HepG2 (cell line): Measurements from ENCODE around the gene CARS2. TPM values are rescaled to one million over a fixed set of nuclear protein-coding genes. Genes with fewer than 3 reads are reported as not detected.

ENCODE experiments used
- ATAC-seq: fragments of 200-7000 bp; cut with Tn5 transposase; 3 replicates; pipeline ENCODE4 v1.9.1; 2020; ENCODE audit warnings: mild to moderate bottlenecking, moderate library complexity
- BruUV-seq: library from RNA; stranded (reverse); fragments of 400-500 nt; replicated peaks from 2 replicates; lab custom pipeline; 2021; lab: Mats Ljungman, UMichigan
- CTCF ChIA-PET: fragments of 300-600 bp; formaldehyde crosslinking; extraction: SDS; loops from one replicate; lab custom pipeline; 2021; ENCODE audit warnings: low total read pairs, inconsistent platforms, low intra/inter-chr PET ratio; lab: Yijun Ruan, JAX
- POLR2A ChIA-PET: fragments of 350-600 bp; sonication (Branson Sonifier 250); formaldehyde crosslinking; loops from one replicate; lab custom pipeline; 2020; ENCODE audit warnings: antibody characterized with exemption, inconsistent platforms; lab: Yijun Ruan, JAX
- DNase-seq: peaks from one replicate; pipeline ENCODE4 v3.0.0-alpha.2; 2015; ENCODE audit warnings: low spot score
- FAIRE-seq: peaks from 3 replicates; lab custom pipeline; 2011; peaks lifted over from hg19 to GRCh38; lab: Jason Lieb, UNC
- H2AFZ ChIP-seq: one replicate; pipeline ENCODE4 v1.6.1; 2011; ENCODE audit warnings: low read length, inconsistent platforms
- H3K27ac ChIP-seq: fragments of 300-600 bp; 3 replicates; pipeline ENCODE4 v1.8.0; 2011; ENCODE audit warnings: mixed run types, mild to moderate bottlenecking, mixed read lengths, low read length, inconsistent platforms; ENCODE audit not compliant: insufficient read depth; ENCODE audit errors: extremely low read length
- H3K27me3 ChIP-seq, 2 experiments: fragments of 200-600 bp in 1 of 2; 2 replicates in 1 of 2; 3 replicates in 1 of 2; pipeline versions ENCODE4 v1.6.0 to v1.8.0; 2011; ENCODE audit warnings: low read length in 2 of 2, mild to moderate bottlenecking in 2 of 2, moderate library complexity in 2 of 2, inconsistent platforms in 1 of 2; ENCODE audit not compliant: insufficient read depth in 2 of 2, control insufficient read depth in 1 of 2
- H3K36me3 ChIP-seq, 2 experiments: fragments of 200-600 bp in 1 of 2; replicated peaks in 1 of 2; 2 replicates in 1 of 2; 3 replicates in 1 of 2; pipeline versions ENCODE4 v1.5.1 to v1.8.0; 2011; ENCODE audit warnings: low read length in 2 of 2, inconsistent platforms in 1 of 2; ENCODE audit not compliant: insufficient read depth in 2 of 2, control insufficient read depth in 1 of 2
- H3K4me1 ChIP-seq: 2 replicates; pipeline ENCODE4 v1.5.1; 2012; ENCODE audit warnings: low read length, inconsistent platforms; ENCODE audit not compliant: insufficient read depth
- H3K4me2 ChIP-seq: 2 replicates; pipeline ENCODE4 v1.6.0; 2011; ENCODE audit warnings: low read depth, low read length, inconsistent platforms
- H3K4me3 ChIP-seq, 3 experiments: fragments of 200-600 bp in 1 of 3; sonication (generic), shearing (Covaris generic) in 1 of 3; replicated peaks in 1 of 3; 2 replicates each; pipeline ENCODE4 v1.5.1; 2011 to 2016; ENCODE audit warnings: low read length in 3 of 3, inconsistent platforms in 2 of 3, low read depth in 2 of 3, mild to moderate bottlenecking in 2 of 3, control low read depth in 1 of 3, mixed read lengths in 1 of 3; ENCODE audit not compliant: insufficient read depth in 1 of 3
- H3K79me2 ChIP-seq: one replicate; pipeline ENCODE4 v1.6.1; 2011; ENCODE audit warnings: low read length, inconsistent platforms; ENCODE audit not compliant: insufficient read depth
- H3K9ac ChIP-seq: 2 replicates; pipeline ENCODE4 v1.6.0; 2011; ENCODE audit warnings: mild to moderate bottlenecking, low read depth, low read length, inconsistent platforms; ENCODE audit not compliant: insufficient read depth
- H3K9me3 ChIP-seq: 2 replicates; pipeline ENCODE4 v1.5.1; 2012; ENCODE audit warnings: mild to moderate bottlenecking, low read length
- H4K20me1 ChIP-seq: 2 replicates; pipeline ENCODE4 v1.6.0; 2011; ENCODE audit warnings: inconsistent platforms, mild to moderate bottlenecking, low read length, moderate library complexity; ENCODE audit not compliant: insufficient read depth
- FLYWCH1 ChIP-seq: sonication (generic); formaldehyde crosslinking; IDR thresholded peaks from 2 replicates; pipeline ENCODE4 v1.8.1; 2023; ENCODE audit warnings: mild to moderate bottlenecking, missing genetic modification reagents
- HNF4G ChIP-seq, 2 experiments: sonication (generic) in 1 of 2; formaldehyde crosslinking in 1 of 2; IDR thresholded peaks; 2 replicates each; pipeline versions ENCODE4 v1.4.0 to v1.6.1; 2011 to 2020; ENCODE audit warnings: borderline replicate concordance in 2 of 2, low read depth in 2 of 2, mild to moderate bottlenecking in 2 of 2, low read length in 1 of 2, missing genetic modification reagents in 1 of 2, moderate library complexity in 1 of 2
- KMT2B ChIP-seq: IDR thresholded peaks from 2 replicates; pipeline ENCODE4 v1.6.1; 2016; ENCODE audit warnings: missing genetic modification reagents, missing compliant biosample characterization
- MLLT10 ChIP-seq: sonication (generic); formaldehyde crosslinking; IDR thresholded peaks from 2 replicates; pipeline ENCODE4 v1.4.0; 2020; ENCODE audit warnings: missing genetic modification reagents
- NFRKB ChIP-seq: fragments of 450-650 bp; IDR thresholded peaks from 2 replicates; pipeline ENCODE4 v1.6.1; 2017
- SIN3B ChIP-seq: fragments of 150-350 bp; IDR thresholded peaks from 2 replicates; pipeline ENCODE4 v1.6.1; 2014; ENCODE audit warnings: low read length
- SP1 ChIP-seq, 2 experiments: fragments of 450-650 bp in 1 of 2; sonication (generic) in 1 of 2; formaldehyde crosslinking in 1 of 2; IDR thresholded peaks; 2 replicates each; pipeline versions ENCODE4 v1.4.0 to v1.6.1; 2016 to 2020; ENCODE audit warnings: missing genetic modification reagents in 1 of 2
- TBX2 ChIP-seq: sonication (generic); formaldehyde crosslinking; IDR thresholded peaks from 2 replicates; pipeline ENCODE4 v1.5.0; 2020; ENCODE audit warnings: missing genetic modification reagents, mild to moderate bottlenecking, borderline replicate concordance
- ZEB1 ChIP-seq: IDR thresholded peaks from 2 replicates; pipeline ENCODE4 v1.6.1; 2012; ENCODE audit warnings: mild to moderate bottlenecking, low read depth, inconsistent platforms; ENCODE audit not compliant: insufficient replicate concordance
- ZFYVE20 ChIP-seq: sonication (generic); formaldehyde crosslinking; IDR thresholded peaks from 2 replicates; pipeline ENCODE4 v1.8.0; 2023; ENCODE audit warnings: low read depth, mild to moderate bottlenecking, moderate library complexity, missing genetic modification reagents, borderline replicate concordance
- ZNF30 ChIP-seq: sonication (generic); formaldehyde crosslinking; IDR thresholded peaks from 2 replicates; pipeline ENCODE4 v1.5.0; 2020; ENCODE audit warnings: mild to moderate bottlenecking, missing genetic modification reagents
- ZNF589 ChIP-seq: sonication (generic); formaldehyde crosslinking; conservative IDR thresholded peaks from 2 replicates; pipeline ENCODE4 v1.8.0; 2022; ENCODE audit warnings: mild to moderate bottlenecking, moderate library complexity, missing genetic modification reagents
- ZNF746 ChIP-seq: sonication (generic); formaldehyde crosslinking; IDR thresholded peaks from 2 replicates; pipeline ENCODE4 v1.8.0; 2022; ENCODE audit warnings: mild to moderate bottlenecking, missing genetic modification reagents
- WGBS: methylation state at CpG from one replicate; pipeline ENCODE4 v1.1.6; 2017; ENCODE audit warnings: low lambda C conversion rate; 5-methylcytosine and 5-hydroxymethylcytosine counted together
- in situ Hi-C: cut with HindIII; loops from 2 replicates; pipeline ENCODE4 v1.10.0; 2017; ENCODE audit warnings: low pct_unique_long_range_greater_than_20kb; ENCODE audit not compliant: extremely low pct_ligation_motif_present
- intact Hi-C: fragments of 100-400 bp; cut with micrococcal nuclease; formaldehyde crosslinking; loops from one replicate; pipeline ENCODE4 v1.10.0; 2022; ENCODE audit not compliant: unreplicated experiment
- polyA plus RNA-seq, 8 experiments: library from polyadenylated mRNA; depleted of rRNA in 3 of 8; stranded (reverse) in 7 of 8; unstranded in 1 of 8; fragments of >200 nt; fragmentation: Illumina TruSeq in 4 of 8; extraction: Trizol in 4 of 8; gene quantifications; 2 replicates each; pipeline versions ENCODE4 v1.2.1 to v1.2.3, GENCODE V29; 2011 to 2016; ENCODE audit warnings: low read depth in 4 of 8, missing spikeins in 1 of 8, mixed read lengths in 1 of 8; ENCODE audit not compliant: insufficient read depth in 1 of 8
- total RNA-seq, 5 experiments: library from RNA; depleted of rRNA; stranded (reverse); fragments of >200 nt; fragmentation: Illumina TruSeq; extraction: Trizol; gene quantifications; 2 replicates each; pipeline ENCODE4 v1.2.3, GENCODE V29; 2016; ENCODE audit warnings: low read depth in 1 of 5
- TF ChIP-seq, protein P1 (sequence below): sonication (generic); formaldehyde crosslinking; IDR thresholded peaks from 2 replicates; pipeline ENCODE4 v1.4.0; 2020; ENCODE audit warnings: mild to moderate bottlenecking, missing genetic modification reagents
- TF ChIP-seq, protein P2 (sequence below): sonication (generic); formaldehyde crosslinking; IDR thresholded peaks from 2 replicates; pipeline ENCODE4 v1.9.0; 2021; ENCODE audit warnings: missing genetic modification reagents, borderline replicate concordance
- TF ChIP-seq, protein P3 (sequence below): sonication (generic); formaldehyde crosslinking; IDR thresholded peaks from 2 replicates; pipeline ENCODE4 v1.4.0; 2020; ENCODE audit warnings: missing genetic modification reagents
- TF ChIP-seq, protein P4 (sequence below): fragments of 450-650 bp; IDR thresholded peaks from 2 replicates; pipeline ENCODE4 v1.6.1; 2016

Gene CARS2
- total and polyA plus RNA-seq, 2 of the 13 experiments (the other 11 are each of a cell fraction or from before 2014, with no cell fraction given): 41.1 to 59.3 TPM

GRCh38 chr13:110669036-110669435, 36.9 kb downstream of the CARS2 start (continued):
- TF ChIP-seq, protein P1, sequence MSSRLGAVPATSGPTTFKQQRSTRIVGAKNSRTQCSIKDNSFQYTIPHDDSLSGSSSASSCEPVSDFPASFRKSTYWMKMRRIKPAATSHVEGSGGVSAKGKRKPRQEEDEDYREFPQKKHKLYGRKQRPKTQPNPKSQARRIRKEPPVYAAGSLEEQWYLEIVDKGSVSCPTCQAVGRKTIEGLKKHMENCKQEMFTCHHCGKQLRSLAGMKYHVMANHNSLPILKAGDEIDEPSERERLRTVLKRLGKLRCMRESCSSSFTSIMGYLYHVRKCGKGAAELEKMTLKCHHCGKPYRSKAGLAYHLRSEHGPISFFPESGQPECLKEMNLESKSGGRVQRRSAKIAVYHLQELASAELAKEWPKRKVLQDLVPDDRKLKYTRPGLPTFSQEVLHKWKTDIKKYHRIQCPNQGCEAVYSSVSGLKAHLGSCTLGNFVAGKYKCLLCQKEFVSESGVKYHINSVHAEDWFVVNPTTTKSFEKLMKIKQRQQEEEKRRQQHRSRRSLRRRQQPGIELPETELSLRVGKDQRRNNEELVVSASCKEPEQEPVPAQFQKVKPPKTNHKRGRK (CRISPR knock-in tag): no peak
- no peak for TF ChIP-seq ZNF30 (CRISPR knock-in tag)
- TF ChIP-seq, protein P2, sequence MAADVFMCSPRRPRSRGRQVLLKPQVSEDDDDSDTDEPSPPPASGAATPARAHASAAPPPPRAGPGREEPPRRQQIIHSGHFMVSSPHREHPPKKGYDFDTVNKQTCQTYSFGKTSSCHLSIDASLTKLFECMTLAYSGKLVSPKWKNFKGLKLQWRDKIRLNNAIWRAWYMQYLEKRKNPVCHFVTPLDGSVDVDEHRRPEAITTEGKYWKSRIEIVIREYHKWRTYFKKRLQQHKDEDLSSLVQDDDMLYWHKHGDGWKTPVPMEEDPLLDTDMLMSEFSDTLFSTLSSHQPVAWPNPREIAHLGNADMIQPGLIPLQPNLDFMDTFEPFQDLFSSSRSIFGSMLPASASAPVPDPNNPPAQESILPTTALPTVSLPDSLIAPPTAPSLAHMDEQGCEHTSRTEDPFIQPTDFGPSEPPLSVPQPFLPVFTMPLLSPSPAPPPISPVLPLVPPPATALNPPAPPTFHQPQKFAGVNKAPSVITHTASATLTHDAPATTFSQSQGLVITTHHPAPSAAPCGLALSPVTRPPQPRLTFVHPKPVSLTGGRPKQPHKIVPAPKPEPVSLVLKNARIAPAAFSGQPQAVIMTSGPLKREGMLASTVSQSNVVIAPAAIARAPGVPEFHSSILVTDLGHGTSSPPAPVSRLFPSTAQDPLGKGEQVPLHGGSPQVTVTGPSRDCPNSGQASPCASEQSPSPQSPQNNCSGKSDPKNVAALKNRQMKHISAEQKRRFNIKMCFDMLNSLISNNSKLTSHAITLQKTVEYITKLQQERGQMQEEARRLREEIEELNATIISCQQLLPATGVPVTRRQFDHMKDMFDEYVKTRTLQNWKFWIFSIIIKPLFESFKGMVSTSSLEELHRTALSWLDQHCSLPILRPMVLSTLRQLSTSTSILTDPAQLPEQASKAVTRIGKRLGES: no peak

GRCh38 chr13:110666255-110666533, 39.7 kb downstream of the CARS2 start:
- DNase-seq: no peak
- FAIRE-seq: no peak
- in situ Hi-C loops (no loop called here), intact Hi-C loops (no loop called here)
- H3K4me1 ChIP-seq: no peaks in the 10 kb centered on the region
- ATAC-seq: no peak
- H3K79me2 ChIP-seq: no peaks in the 10 kb centered on the region
- no peak overlapping the region for H3K9ac ChIP-seq
- H3K27me3 ChIP-seq: no peaks in the 10 kb centered on the region
- no peak overlapping the region for H2AFZ ChIP-seq
- H3K4me3 ChIP-seq: no peak overlapping the region
- BruUV-seq: no TSS peak
- ChIA-PET CTCF (no interaction called here), POLR2A (no interaction called here)
- H3K27ac ChIP-seq: no peak overlapping the region
- WGBS: 100% methylated on average over 5 of the region's 8 CpGs
- no peak overlapping the region for H3K4me2 ChIP-seq
- peaks cover 14 to 63% of the 10 kb centered on the region in 2 experiments; a peak in 4 of 5 replicates for H3K36me3 ChIP-seq
- no peaks in the 10 kb centered on the region; the same call in 1 of the 2 replicates for H3K9me3 ChIP-seq
- no peaks in the 10 kb centered on the region for H4K20me1 ChIP-seq
- TF ChIP-seq, protein P3, sequence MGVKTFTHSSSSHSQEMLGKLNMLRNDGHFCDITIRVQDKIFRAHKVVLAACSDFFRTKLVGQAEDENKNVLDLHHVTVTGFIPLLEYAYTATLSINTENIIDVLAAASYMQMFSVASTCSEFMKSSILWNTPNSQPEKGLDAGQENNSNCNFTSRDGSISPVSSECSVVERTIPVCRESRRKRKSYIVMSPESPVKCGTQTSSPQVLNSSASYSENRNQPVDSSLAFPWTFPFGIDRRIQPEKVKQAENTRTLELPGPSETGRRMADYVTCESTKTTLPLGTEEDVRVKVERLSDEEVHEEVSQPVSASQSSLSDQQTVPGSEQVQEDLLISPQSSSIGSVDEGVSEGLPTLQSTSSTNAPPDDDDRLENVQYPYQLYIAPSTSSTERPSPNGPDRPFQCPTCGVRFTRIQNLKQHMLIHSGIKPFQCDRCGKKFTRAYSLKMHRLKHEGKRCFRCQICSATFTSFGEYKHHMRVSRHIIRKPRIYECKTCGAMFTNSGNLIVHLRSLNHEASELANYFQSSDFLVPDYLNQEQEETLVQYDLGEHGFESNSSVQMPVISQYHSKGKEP (CRISPR knock-in tag): no peak
- no peak for TF ChIP-seq ZNF589 (CRISPR knock-in tag)
- TF ChIP-seq SP1 (IDR thresholded peaks at IDR 0.05): no peak
- TF ChIP-seq SP1 (CRISPR knock-in tag; IDR thresholded peaks at IDR 0.05): no peak
- no peak for TF ChIP-seq TBX2 (CRISPR knock-in tag)
- TF ChIP-seq SIN3B: no peak
- TF ChIP-seq ZEB1: no peak
- TF ChIP-seq MLLT10 (CRISPR knock-in tag): no peak
- no peak for TF ChIP-seq NFRKB
- TF ChIP-seq, protein P4, sequence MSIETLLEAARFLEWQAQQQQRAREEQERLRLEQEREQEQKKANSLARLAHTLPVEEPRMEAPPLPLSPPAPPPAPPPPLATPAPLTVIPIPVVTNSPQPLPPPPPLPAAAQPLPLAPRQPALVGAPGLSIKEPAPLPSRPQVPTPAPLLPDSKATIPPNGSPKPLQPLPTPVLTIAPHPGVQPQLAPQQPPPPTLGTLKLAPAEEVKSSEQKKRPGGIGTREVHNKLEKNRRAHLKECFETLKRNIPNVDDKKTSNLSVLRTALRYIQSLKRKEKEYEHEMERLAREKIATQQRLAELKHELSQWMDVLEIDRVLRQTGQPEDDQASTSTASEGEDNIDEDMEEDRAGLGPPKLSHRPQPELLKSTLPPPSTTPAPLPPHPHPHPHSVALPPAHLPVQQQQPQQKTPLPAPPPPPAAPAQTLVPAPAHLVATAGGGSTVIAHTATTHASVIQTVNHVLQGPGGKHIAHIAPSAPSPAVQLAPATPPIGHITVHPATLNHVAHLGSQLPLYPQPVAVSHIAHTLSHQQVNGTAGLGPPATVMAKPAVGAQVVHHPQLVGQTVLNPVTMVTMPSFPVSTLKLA: no peak
- TF ChIP-seq ZFYVE20 (CRISPR knock-in tag): no peak
- no peak for TF ChIP-seq HNF4G (IDR thresholded peaks at IDR 0.05; ENCODE audit: borderline replicate concordance, low read depth, low read length)
- no peak for TF ChIP-seq HNF4G (CRISPR knock-in tag; IDR thresholded peaks at IDR 0.05; ENCODE audit: borderline replicate concordance, low read depth)
- no peak for TF ChIP-seq KMT2B (CRISPR knock-in tag)
- no peak for TF ChIP-seq FLYWCH1 (CRISPR knock-in tag)
- no peak for TF ChIP-seq ZNF746 (CRISPR knock-in tag)
